Esophagus squamous epithelium (tissue), 5 donors: ENCODE measurements around the gene QSER1. TPM values are rescaled to one million over a fixed set of nuclear protein-coding genes. Genes with fewer than 3 reads are reported as not detected.

Source experiments
- DNase-seq: peaks from one replicate; lab custom pipeline; 2025; lab: John Stamatoyannopoulos, UW
- H3K27ac ChIP-seq, 4 donors: fragments of 200-600 bp; sonication (generic); one replicate each; pipeline ENCODE4 v1.5.1; 2016 to 2019; ENCODE audit warnings: mild to moderate bottlenecking in 1 of 4
- H3K27me3 ChIP-seq, 4 donors: fragments of 200-600 bp; sonication (generic); 1 replicate in 3 of 4; 2 replicates in 1 of 4; pipeline versions ENCODE4 v1.5.1 to v1.6.0; 2017 to 2021; ENCODE audit warnings: antibody characterized with exemption in 1 of 4
- H3K36me3 ChIP-seq, 3 donors: fragments of 200-600 bp; sonication (generic); one replicate each; pipeline ENCODE4 v1.5.1; 2016 to 2019
- H3K4me1 ChIP-seq, 3 donors: fragments of 200-600 bp; sonication (generic); one replicate each; pipeline ENCODE4 v1.5.1; 2017 to 2019
- H3K4me3 ChIP-seq, 4 donors: fragments of 200-600 bp; sonication (generic); 1 replicate in 3 of 4; 2 replicates in 1 of 4; pipeline ENCODE4 v1.5.1; 2016 to 2019; ENCODE audit warnings: mild to moderate bottlenecking in 2 of 4, moderate library complexity in 1 of 4
- H3K9me3 ChIP-seq, 3 donors: fragments of 200-600 bp; sonication (generic); one replicate each; pipeline ENCODE4 v1.5.1; 2016 to 2019
- POLR2A ChIP-seq, 4 donors: fragments of 450-650 bp; IDR thresholded peaks; one replicate each; pipeline ENCODE4 v1.6.1; 2017; ENCODE audit warnings: antibody characterized with exemption in 4 of 4, mild to moderate bottlenecking in 4 of 4, moderate library complexity in 3 of 4
- WGBS, 2 donors: methylation state at CpG; one replicate each; pipeline ENCODE4 v1.1.5; 2018; 5-methylcytosine and 5-hydroxymethylcytosine counted together
- intact Hi-C: fragments of 100-400 bp; cut with DNase I; formaldehyde crosslinking; loops from one replicate; pipeline ENCODE4 v1.15.0; 2022
- total RNA-seq, 4 donors: library from RNA; depleted of rRNA; stranded (reverse); fragments of >200 nt; gene quantifications; one replicate each; pipeline ENCODE4 v1.1.0, GENCODE V29; 2016
- TF ChIP-seq, protein P1 (sequence below), 6 experiments: fragments of 450-650 bp in 4 of 6; fragments of 200-600 bp in 2 of 6; sonication (generic) in 2 of 6; IDR thresholded peaks; one replicate each; pipeline ENCODE4 v1.5.1; 2016 to 2019; ENCODE audit warnings: antibody characterized with exemption in 6 of 6, mild to moderate bottlenecking in 4 of 6, moderate library complexity in 4 of 6
- donor health status: DM: yes; HTN: yes; CAD: no.

Gene QSER1
- total RNA-seq, 4 donors from 2014 or later: 26.7 to 43.5 (median 33.3) TPM

DNA sequence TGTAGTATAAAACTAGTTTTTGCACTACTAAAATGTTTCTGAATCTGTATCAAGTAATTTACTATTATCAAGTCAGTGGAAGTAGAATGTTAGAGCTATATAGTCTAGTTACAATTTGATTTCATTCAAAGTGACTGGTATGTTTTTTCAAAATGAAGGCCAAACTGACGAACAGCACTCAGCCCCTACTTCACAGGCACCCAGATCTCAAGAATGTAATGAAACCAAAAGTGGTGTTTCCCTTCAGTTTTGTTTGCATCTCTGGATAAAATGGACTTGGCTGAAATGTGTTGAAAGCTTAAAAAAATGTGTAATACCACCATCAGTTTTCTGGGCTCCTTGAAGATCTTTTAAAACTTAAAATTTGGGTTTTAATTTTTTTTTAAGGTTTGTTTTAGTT, 46.4 kb downstream of the QSER1 start:
- no peaks in the 10 kb centered on the region for H3K27me3 ChIP-seq
- TF ChIP-seq POLR2A (IDR thresholded peaks at IDR 0.05): no peak
- TF ChIP-seq, protein P1, sequence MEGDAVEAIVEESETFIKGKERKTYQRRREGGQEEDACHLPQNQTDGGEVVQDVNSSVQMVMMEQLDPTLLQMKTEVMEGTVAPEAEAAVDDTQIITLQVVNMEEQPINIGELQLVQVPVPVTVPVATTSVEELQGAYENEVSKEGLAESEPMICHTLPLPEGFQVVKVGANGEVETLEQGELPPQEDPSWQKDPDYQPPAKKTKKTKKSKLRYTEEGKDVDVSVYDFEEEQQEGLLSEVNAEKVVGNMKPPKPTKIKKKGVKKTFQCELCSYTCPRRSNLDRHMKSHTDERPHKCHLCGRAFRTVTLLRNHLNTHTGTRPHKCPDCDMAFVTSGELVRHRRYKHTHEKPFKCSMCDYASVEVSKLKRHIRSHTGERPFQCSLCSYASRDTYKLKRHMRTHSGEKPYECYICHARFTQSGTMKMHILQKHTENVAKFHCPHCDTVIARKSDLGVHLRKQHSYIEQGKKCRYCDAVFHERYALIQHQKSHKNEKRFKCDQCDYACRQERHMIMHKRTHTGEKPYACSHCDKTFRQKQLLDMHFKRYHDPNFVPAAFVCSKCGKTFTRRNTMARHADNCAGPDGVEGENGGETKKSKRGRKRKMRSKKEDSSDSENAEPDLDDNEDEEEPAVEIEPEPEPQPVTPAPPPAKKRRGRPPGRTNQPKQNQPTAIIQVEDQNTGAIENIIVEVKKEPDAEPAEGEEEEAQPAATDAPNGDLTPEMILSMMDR (IDR thresholded peaks at IDR 0.05): no peak
- intact Hi-C loops: no loop called here
- DNase-seq: no peak
- H3K9me3 ChIP-seq: no peaks in the 10 kb centered on the region
- no peak overlapping the region for H3K4me3 ChIP-seq
- no peak overlapping the region for H3K27ac ChIP-seq
- WGBS, 2 donors: 74 to 83% methylated on average over 1 of the region's 1 CpG
- peaks cover 0 to 36% (median 0%) of the 10 kb centered on the region in 3 donors for H3K36me3 ChIP-seq
- no peaks in the 10 kb centered on the region for H3K4me1 ChIP-seq

DNA sequence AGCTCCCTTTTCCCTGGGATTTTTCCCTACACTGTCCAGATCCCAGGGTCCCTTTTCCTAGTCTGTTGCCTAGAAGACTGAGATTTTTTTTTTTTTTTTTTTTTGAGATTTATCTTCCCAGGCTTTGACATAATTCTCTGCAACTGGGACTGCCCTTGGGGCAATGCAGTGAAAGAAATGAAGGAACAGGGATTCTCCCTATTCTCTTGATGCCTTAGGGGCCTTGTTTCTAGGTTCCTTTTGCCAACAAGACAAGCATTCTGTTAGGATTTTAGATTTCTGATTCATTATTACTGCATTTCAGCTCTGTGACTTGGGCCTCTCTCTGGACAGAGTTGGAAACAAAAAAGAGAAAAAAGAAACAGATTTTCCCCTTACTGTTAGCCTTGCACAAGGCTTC, 47.3 kb downstream of the QSER1 start:
- Histone ChIP-seq H3K4me3 (no peak overlapping the region), H3K9me3 (no peaks in the 10 kb centered on the region), H3K27ac (no peak overlapping the region), H3K36me3 (peaks cover 0 to 28% (median 0%) of the 10 kb centered on the region in 3 donors), H3K27me3 (no peaks in the 10 kb centered on the region), H3K4me1 (no peaks in the 10 kb centered on the region)
- intact Hi-C loops: no loop called here
- TF ChIP-seq, protein P1 (IDR thresholded peaks at IDR 0.05): no peak
- no peak for TF ChIP-seq POLR2A (IDR thresholded peaks at IDR 0.05)
- DNase-seq: no peak

DNA sequence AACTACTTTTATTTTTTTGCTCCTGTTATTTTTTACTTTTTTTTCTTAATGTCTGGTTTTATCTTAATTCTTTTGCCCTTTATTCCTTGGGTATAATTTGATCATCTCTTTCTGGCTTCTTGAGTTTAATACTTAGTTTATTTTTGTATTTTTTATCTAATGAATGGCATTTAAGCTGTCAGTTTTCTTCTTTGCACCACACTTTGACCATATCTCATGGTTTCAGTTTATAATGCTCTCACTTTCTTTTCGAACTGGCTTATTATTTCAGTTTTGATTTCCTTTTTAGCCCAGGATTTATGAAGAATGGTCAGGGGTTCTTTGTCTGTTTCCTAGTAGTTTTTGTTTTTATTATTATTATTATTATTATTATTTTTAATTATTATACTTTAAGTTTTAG, 48.3 kb downstream of the QSER1 start:
- Histone ChIP-seq H3K9me3 (no peaks in the 10 kb centered on the region), H3K36me3 (peaks cover 0 to 18% (median 0%) of the 10 kb centered on the region in 3 donors), H3K4me1 (no peaks in the 10 kb centered on the region), H3K27ac (no peak overlapping the region), H3K4me3 (no peak overlapping the region), H3K27me3 (no peaks in the 10 kb centered on the region)
- TF ChIP-seq POLR2A (IDR thresholded peaks at IDR 0.05): no peak
- TF ChIP-seq, protein P1 (IDR thresholded peaks at IDR 0.05): no peak
- no peak for DNase-seq
- WGBS, 2 donors: 47 to 84% methylated on average over 1 of the region's 1 CpG
- intact Hi-C loops: no loop called here

DNA sequence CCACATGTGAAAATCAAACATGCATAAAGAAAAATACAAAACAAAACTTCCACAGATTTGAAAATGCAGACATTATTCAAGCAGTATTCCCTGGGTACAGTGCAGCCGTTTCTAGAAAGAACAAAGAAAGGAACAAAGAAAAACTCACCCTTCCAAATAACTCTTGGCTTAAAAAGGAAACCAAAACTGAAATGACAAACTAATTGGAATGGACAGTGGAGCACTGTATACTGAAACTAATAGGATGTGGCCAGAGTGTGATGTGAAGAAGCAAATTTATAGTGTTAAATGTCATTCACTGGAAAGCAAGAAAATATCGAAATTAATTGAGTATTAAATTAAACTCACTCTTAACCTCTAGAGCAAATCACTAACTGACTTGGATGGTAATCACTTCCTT, 55.4 kb downstream of the QSER1 start:
- no peaks in the 10 kb centered on the region for H3K36me3 ChIP-seq
- H3K27ac ChIP-seq: no peak overlapping the region
- no peak for DNase-seq
- intact Hi-C loops: no loop called here
- 61 to 64% methylated on average over 2 of the region's 2 CpGs for WGBS, 2 donors
- no peaks in the 10 kb centered on the region for H3K27me3 ChIP-seq
- no peak overlapping the region for H3K4me3 ChIP-seq
- H3K4me1 ChIP-seq: no peaks in the 10 kb centered on the region
- H3K9me3 ChIP-seq: no peaks in the 10 kb centered on the region
- TF ChIP-seq POLR2A (IDR thresholded peaks at IDR 0.05): no peak
- TF ChIP-seq, protein P1 (IDR thresholded peaks at IDR 0.05): no peak

DNA sequence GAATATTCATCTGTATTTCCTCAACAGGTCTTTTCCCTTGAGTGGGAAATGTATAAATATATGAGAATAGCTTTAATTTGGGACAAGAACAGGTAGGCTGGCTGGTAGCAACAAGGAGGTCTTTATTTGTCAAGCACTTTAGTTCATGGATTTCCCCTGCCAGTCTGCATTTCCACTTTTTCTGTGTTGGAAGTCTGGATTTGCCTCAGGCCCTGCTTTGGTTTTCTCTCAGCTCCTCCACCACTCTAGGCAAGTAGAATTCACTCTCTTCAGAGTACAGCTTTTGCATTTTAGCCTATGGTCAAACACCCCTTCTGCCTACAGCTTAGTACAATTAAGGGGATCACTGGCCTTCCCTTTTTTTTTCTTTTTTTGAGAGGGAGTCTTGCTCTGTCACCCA, 57.1 kb downstream of the QSER1 start:
- TF ChIP-seq, protein P1 (IDR thresholded peaks at IDR 0.05): no peak
- no peak for TF ChIP-seq POLR2A (IDR thresholded peaks at IDR 0.05)

More for the DNA sequence above, 57.1 kb downstream of the QSER1 start:
- peaks cover 0 to 10% (median 0%) of the 10 kb centered on the region in 3 donors for H3K36me3 ChIP-seq
- H3K4me1 ChIP-seq: no peaks in the 10 kb centered on the region
- intact Hi-C loops: no loop called here
- no peak overlapping the region for H3K4me3 ChIP-seq
- H3K9me3 ChIP-seq: no peaks in the 10 kb centered on the region
- H3K27me3 ChIP-seq: no peaks in the 10 kb centered on the region
- DNase-seq: no peak
- H3K27ac ChIP-seq: no peak overlapping the region
